GM19467 (cell line): ENCODE data around the gene CSNK1A1.

Source experiments
- ATAC-seq: cut with Tn5 transposase; IDR thresholded peaks from one replicate; pipeline ENCODE4 v1.9.1; 2021; ENCODE audit warnings: mild to moderate bottlenecking, moderate library complexity; ENCODE audit not compliant: unreplicated experiment

The CSNK1A1 gene

GRCh38 chr5:149575131-149575530 is 23.9 kb upstream of the CSNK1A1 start:
- no peak for ATAC-seq

DNA sequence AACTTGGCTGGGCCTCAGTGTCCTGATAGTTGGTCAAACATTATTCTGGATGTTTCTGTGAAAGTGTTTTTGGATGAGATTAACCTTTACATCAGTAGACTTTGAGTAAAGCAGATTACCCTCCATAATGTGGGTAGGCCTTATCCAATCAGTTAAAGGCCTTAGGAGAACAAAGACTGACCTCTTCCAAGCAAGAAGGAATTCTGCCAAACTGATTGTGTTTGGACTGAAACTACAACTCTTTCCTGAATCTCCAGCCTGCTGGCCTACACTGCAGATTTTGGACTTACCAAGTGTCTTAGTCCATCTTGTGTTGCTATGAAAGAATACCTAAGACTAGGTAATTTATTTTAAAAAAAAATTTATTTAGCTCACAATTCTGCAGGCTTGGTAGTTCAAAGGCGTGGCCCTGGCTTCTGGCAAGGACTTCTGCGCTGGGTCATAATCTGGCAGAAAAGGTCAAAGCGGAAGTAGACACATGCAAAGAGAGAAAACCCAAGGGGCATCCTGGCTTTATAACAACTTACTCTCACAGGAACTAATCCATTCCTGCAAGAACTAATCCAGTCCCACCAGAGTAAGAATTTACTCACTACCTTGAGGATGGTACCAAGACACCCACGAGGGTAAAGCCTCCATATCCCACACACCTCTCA is 21.5 kb upstream of the CSNK1A1 start:
- no peak for ATAC-seq

GRCh38 chr5:149572170-149572569 is 20.9 kb upstream of the CSNK1A1 start:
- no peak for ATAC-seq

DNA sequence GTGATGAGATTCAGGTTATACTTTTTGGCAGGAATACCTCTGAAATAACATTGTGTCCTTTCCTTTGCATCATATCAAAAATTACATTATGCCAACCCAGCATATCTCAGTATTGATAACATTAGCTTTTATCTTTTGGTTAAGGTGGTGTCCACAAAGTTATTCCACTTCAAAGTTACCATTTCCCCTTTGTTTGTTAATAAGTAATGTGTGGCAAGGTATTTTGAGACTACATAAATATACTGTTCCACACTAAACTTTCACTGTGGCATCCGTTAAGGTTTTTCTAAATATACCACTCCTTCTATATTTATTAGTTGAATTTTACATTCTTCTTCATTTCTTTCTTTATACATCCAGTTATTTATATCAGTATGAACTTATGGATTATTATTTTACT is 16.0 kb upstream of the CSNK1A1 start:
- ATAC-seq: no peak

GRCh38 chr5:149564542-149565140 is 13.4 kb upstream of the CSNK1A1 start:
- ATAC-seq: peak; percentile 94

DNA sequence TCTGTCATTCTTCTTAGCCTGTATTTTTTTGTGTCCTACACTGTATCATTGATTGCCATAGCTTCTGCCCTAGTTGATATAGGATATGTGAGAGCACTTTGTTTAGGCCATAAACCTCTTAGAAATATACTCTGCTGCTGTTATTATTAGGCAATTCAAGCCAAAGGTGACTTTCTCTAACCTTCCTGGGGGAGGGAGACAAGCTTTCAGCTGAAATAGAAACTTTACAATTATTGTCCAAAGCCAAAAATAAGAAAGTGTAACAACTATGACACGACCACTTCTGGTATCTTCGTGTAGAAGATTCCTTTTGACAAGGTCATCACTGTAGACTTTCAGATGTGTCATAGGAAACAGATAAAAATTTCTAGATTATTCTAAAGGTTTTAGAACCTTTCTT is 12.2 kb upstream of the CSNK1A1 start:
- no peak for ATAC-seq

GRCh38 chr5:149561848-149562247 is 10.6 kb upstream of the CSNK1A1 start:
- ATAC-seq: no peak

- no peak for ATAC-seq
Observed at GRCh38 chr5:149559706-149560105, 8.5 kb upstream of the CSNK1A1 start.

GRCh38 chr5:149552553-149553160 is 1.4 kb upstream of the CSNK1A1 start:
- ATAC-seq: no peak

GRCh38 chr5:149552038-149552494 is 827 bp upstream of the CSNK1A1 start:
- ATAC-seq: no peak

GRCh38 chr5:149550594-149551226 is 529 bp downstream of the CSNK1A1 start:
- ATAC-seq: no peak

GRCh38 chr5:149550268-149550583 is 1.0 kb downstream of the CSNK1A1 start:
- no peak for ATAC-seq

DNA sequence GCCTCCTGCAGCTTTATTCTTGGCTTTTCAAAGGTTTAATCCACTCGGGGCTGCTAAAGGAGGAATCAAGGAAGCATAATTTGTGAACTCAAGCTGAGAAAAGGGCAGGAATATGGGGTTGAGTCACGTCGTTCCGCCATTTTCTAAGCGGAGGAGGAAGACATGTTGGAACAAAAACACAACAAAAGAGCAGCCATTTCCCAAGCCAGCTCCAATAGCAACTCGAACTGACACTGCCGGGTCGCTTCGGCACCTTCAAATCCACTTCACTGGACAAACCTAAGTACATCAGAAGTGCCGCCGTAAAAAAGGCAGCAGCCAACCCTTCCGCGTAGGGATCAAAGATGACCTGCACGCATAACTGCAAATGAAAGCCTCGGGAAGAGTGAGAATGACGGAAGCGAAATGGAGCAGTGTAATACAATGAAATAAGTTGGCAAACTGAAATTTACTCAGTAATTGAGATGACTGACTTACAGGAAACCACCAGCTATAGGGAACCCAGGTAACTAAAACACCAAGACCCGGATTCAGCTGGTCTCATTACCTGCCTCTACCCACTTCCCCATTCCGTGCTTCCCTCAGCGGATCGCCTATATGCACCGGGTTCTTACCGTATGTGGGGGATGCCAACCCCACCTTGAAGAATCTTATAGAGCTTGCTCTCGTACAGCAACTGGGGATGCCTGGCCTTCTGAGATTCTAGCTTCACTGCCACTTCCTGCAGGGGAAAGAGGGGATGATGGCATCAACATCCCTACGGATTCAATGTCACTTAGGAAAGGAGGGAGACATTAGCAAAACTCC is 1.6 kb downstream of the CSNK1A1 start:
- peak; percentile 28 for ATAC-seq

DNA sequence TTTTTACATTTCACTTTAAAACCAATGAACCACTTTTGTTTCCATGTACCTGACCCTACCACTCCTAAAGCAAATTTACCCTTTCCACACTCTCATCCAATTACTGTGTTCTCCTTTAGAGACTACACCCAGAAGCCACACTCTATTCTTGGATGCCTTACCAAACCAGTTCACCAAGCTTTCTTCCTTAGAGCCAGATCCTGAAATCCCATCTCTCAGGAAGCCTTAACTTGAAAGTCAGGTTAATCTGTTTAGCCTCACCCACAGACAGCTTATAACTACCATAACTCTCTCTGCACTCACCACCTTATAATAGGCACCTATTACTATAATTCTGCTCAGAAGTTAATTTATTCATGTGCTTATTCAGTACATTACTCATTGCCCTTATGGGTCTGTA is 4.3 kb downstream of the CSNK1A1 start:
- ATAC-seq: no peak

GRCh38 chr5:149545327-149545726 is 5.9 kb downstream of the CSNK1A1 start:
- ATAC-seq: no peak

- no peak for ATAC-seq
Observed at GRCh38 chr5:149544028-149544420, 7.2 kb downstream of the CSNK1A1 start.

DNA sequence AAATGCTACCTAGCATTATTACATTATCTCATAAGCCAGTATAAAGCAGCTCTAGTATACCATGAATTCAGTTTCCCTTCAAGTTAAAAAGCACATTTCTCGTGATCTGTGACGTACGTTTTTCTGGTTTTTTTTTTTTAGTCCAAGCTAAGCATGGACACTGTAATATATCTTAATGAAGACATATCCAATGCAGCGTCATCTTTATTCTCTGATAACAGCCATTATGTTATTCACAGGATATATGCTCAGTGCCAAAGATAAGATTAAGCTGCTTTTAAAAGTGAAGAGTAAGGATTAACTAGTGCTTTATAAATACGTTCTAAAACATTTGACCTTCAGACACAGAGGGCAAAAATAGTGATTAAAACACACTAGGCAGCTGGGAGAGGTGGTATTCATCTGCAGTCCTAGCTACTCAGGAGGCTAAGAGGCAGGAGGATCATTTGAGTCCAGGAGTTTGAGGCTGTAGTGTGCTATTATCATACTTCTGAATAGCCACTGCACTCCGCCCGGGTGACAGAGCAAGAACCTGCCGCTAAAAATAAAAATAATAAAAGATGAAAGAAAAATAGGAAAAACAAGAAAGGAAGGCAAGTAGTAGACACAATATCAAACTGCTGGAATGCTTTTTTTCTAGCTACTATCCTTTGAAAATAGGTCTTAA is 7.7 kb downstream of the CSNK1A1 start:
- no peak for ATAC-seq

DNA sequence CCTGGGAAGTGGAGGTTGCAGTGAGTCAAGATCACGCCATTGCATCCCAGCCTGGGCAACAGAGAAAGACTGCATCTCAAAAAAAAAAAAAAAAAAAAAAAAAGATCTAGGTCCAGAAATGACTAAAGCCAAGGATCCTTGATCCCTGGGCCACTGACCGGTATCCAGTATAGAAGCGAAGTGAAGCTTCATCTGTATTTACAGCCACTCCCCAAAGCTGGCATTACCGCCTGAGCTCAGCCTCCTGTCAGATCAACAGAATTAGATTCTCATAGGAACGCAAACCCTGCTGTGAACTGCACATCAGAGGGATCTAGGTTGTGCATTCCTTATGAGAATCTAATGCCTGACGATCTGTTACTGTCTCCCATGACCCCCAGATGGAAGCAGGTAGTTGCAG is 9.3 kb downstream of the CSNK1A1 start:
- ATAC-seq: no peak

DNA sequence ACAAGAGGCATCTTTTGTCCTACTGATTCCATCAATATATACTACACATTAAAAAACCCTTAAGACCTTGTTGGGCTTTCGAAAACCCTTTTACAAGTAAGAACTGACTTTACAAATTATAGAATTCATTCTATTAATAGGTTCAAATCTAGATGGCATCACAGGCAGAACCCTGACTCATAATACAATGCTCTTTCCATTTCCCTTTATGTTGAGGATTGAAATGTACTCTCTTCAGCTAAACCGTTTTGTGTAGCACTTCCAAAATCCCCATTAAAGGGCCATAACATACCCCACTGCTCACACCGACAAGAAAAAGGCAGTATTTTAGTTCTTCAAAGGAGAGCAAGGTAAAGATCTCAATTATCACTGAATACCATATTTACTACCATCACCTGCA is 11.2 kb downstream of the CSNK1A1 start:
- no peak for ATAC-seq

DNA sequence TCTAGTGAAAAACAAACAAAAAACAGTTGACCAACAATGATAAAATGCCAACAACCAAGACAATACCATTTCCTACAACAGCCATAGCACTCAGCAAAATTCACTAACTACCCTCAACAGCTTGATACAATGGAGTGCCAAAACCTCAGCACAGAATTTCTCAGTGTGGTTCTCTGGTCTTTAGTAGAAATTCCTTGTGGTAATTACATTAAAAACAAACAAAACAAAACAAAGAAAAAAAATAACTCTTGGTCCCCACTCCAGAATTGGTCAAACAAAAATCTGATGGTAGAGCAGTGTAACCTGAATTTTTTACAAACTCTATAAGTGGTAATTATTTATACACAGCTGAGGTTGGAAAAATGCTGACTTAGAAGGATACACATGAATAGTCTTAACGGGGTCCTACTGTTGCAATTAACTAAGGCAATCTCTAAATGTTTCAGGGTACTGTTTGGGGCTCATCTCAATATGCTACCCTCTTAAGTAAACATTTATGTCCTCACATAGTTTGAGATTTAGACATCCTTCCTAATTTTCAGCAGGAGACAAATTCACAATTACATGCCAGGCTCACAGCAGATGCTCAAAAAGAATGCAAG is 13.8 kb downstream of the CSNK1A1 start:
- no peak for ATAC-seq
